HL-60/S4 treated with phorbol 12-myristate 13-acetate at 8.2 ng/mL for 4 days and 3 days (cell line): Measurements from ENCODE around the gene ZBTB20.

ENCODE experiments used
- in situ Hi-C: fragments of 300-500 bp; cut with MboI; formaldehyde crosslinking; loops from 2 replicates; pipeline ENCODE4 v1.15.0; 2022; ENCODE audit warnings: low sequenced_read_pairs

The ZBTB20 gene

DNA sequence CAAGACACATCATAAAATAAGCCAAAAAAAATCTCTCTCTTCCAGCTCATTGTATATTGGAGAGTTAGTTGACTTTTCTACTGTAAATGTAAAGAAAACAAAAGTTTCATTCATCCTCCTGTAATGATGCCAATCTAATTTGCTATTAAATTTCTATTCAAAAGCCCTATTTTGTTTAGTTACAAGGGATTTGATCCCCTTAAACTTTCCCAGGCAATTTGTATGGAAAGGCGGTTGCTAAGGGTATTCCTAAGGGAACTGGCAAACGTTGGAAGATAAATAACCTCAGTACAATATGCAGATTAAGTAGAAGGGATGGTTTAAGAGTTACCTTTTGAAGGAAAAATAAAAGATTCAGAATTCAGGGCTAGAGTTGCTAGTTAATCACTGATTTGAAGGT lies 500.6 kb downstream of the ZBTB20 start:
- in situ Hi-C loops: no loop called here

DNA sequence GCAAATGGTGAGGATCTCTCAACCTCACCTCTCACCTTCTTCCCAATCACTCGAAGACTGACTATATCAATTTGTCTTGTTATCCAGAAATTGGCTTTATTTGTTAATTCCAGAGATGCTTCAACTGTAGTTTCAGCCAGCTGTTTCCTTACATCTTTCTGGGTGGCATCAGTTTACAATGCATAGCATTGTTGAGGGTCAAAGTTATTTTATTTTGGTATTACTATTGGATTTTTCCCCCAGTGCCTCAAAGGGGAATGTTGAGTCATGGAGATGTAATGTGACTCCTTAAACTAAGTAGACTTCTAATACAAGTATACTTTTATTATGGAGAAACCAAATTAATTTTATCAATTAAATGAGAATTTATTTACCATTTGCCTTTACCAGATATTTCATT lies 501.7 kb downstream of the ZBTB20 start:
- in situ Hi-C loops: no loop called here

DNA sequence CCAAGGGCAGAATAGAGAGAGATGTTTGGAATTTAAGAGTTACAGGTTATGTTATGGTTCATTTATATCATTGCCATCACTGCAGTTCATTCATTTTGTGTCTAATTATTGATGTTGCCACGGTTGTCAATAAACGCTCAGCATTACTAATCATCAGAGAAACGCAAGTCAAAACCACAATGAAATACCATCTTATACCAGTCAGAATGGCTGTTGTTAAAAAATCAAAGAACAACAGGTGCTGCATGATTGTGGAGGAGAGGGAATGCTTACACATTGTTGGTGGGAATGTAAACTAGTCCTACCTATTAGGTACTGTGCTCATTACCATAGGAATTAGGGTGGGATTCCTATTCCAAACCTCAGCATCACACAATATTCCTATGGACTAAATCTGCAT lies 502.7 kb downstream of the ZBTB20 start:
- in situ Hi-C loops: no loop called here

DNA sequence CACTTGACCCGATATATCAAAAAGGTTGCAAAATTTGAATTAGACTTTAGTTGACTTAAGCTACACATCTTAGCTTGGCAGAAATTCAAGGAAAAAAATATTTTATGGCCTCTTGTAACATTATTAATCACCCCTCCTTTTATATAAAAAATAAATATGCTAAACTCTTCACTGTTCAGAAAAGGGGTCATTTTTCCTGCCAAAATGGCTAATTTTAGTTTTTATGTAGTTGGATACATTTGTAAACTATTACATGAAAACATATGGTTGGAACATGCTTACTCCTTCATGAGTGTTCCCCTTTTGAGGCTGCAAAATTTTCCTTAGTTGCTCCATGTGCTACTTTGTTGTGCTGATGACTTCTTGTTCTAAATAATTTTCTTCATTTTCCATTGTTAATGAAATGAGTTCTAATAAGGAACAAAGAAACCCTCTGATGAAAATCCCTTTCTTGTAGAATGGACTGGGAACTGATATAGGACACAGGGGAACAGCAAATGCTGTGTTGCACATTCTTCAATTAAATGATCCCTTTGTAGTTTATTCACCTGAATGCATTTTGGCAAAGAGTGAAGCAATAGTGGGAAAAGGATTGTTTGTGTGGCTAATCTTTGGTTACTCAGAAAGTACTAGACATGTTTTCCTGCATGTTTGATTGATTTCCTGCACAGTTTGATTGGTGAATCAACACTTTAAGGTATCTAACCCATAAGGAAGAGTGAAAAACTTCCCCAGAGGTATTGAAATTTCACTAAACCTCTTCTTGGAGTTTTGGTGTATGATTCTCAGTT lies 503.9 kb downstream of the ZBTB20 start:
- in situ Hi-C loops: no loop called here

DNA sequence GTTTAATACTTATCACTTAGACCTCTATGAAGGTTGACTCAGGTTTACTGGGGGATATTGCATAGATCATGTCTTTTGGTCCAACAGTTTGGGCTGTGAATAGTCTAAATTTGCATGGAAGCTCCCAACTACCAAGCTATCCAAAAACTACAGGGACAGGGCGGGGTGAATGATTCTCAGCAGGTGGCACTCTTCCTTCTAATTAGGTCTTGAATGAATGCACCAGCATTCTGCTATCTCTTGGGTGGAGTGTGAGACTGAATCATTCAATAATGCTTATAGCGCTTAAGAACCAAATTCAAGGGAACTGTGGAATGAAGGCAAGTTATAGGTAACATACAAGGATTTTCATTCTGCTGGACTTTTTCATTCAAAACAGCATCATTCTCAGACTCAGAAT lies 507.0 kb downstream of the ZBTB20 start:
- in situ Hi-C loops: no loop called here

DNA sequence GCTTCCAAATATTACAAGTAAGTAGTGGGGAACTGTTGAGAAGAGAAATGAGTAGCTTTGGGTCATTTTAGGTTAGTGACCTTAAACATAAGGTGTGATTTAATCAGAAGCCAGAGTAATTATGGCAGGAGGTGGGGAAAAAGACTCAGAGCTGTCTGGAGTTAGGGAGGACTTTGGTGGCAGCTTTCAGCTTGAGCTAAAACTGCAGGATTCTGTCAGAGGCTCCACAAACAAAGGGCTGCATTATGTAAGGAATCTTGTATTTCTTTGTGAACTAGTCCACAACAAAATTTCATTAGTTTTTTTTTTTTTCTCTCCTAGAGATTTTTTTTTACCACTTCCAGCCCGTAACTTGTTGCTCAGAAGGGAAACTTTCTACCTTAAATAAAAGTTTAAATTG lies 507.9 kb downstream of the ZBTB20 start:
- in situ Hi-C loops: no loop called here

DNA sequence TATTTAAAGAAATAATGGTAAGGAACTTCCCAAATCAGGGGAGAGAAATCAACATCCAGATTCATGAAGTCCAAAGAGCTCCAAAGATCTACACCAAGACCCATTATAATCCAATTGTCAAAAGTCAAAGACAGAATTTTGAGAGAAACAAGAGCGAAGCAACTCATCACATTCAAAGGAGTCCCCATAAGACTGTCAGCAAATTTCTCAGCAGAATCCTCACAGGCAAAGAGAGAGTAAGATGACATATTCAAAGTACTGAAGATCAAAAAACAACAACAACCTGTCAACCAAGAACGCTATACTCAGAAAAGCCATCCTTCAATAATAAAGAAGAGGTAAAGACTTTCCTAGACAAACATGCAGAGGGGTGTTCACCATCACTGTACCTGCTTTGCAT lies 511.2 kb downstream of the ZBTB20 start:
- in situ Hi-C loops: no loop called here

DNA sequence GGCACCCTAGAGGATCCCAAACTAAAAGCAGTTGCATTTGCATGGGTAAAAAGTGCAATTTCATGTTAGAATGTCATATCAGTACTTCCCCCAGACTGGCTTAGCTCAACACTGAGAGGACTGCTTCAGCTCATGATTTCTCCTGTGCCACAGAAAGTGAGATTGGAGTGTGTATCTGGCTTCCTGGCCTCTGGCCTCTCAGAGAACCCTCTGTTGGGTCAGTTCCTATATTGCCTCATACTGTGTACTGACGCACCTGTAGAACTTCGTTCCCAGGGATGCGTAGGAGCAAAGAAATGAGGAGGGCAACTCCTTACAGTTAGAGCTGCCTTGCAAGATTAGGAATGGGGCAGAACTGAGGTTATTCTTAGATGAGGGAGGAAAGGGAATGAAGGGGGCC lies 512.5 kb downstream of the ZBTB20 start:
- in situ Hi-C loops: no loop called here

DNA sequence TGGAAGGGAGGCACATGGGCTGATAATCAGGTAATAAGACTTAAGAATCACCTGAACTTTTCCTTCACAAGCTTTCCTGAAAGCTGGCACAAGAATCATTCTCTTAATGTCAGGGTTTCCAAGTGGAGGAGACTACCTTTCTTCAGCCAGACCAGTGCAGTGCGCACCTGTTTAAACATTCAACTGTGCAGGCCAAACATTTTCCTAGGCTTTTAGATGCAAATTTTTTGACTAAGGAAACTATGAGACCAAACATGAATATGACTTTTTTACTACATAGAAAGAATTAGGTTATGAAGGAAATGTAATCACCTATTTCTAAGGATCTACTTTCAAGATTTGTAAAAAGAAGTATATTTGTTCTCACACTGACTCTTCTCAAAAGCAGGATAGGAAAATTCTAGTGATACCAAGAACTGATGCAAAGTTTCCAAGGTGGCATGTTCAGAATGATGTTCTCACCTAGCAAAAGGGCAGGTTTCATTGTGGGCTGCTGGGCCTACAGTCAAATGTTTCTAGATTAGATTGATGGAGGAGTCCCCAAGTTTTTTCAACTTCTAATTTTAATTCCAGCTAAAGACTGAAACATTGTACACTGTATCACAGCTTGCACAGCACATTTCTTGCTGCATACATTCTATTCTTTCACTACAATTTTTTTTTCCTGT lies 514.2 kb downstream of the ZBTB20 start:
- in situ Hi-C loops: no loop called here

DNA sequence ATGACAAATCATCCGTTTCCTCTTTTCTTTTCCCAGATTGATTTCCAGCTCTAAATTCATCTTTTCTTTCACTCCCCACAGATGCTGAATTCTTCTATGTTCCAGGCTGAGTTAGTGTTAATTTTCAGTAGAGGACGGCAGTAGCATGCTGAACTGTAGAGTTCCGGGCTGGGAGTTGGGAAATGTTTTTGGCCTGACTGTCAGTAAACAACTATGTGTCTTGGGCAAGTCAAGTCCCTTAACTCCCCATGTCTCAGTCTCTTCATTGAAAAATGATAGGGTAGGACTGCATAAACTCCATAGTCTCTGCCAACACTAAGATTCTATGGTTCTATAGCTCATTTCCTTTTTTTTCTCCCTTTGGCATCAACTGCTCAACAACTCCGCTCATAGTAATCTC lies 519.3 kb downstream of the ZBTB20 start:
- in situ Hi-C loops: no loop called here

DNA sequence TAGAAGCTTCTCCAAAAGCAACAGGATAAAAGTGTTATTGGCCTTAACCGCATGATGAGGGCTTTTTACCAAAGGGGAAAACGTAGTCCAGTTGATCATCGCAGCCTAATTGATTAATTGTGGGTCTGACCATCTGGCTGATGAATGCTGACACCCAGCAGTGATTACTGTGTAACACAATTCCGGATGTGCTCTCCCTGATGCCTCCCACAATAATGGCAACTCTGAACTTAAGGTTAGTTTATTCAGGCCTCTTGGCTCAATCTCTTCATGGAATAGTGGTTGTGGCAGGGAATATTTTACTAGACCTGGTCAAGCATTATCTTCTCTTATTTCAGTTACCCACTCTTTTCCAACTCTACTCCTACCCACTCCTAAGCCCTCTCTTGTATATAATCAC lies 520.3 kb downstream of the ZBTB20 start:
- in situ Hi-C loops: no loop called here

DNA sequence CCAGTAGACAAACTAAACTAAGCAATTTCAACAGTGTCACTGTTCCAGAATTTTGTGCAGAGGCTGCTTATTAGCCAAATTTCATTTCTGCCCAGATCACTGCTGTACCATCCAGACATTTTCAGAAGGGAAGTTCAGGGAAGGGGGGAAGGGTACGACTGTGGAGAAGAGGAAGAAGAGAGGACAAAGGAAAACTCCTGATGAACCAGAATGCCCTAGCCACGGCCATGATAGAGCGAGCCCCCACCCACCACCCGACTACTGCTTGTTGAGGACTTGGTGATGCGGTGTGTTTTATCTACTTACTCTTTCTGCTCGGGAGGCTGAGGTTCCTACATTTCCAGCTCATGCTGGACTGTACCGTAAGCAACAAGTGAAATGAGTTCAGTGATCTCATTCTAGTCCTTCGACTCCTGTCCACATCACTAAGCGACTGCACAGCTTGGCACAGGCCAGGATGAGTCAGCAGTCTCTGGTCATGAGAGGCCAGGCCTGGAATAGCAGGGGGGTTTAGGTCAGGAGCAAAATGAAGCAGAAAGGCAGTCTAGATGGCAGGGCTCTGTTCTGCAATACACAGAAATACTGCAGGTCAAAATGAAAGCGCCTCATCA lies 522.4 kb downstream of the ZBTB20 start:
- in situ Hi-C loops: no loop called here

DNA sequence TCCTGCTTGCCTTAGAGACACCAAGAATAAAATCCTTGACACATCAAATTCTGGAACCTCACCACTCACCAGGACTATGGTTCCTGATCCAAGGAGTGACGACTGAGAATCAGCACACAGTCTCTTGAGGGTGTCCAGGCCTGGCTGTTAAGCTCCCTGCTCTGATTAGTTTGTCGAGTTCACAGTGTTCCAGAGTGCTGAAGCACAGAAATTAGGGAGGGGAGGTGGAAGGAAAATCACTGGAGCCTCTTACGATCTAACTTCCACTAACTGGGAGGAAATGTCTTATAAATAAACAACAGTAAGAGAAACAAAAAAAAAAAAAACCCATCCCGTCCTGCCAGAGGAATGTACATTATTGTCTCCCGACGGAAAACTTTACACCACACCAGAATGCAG lies 523.0 kb downstream of the ZBTB20 start:
- in situ Hi-C loops: no loop called here

DNA sequence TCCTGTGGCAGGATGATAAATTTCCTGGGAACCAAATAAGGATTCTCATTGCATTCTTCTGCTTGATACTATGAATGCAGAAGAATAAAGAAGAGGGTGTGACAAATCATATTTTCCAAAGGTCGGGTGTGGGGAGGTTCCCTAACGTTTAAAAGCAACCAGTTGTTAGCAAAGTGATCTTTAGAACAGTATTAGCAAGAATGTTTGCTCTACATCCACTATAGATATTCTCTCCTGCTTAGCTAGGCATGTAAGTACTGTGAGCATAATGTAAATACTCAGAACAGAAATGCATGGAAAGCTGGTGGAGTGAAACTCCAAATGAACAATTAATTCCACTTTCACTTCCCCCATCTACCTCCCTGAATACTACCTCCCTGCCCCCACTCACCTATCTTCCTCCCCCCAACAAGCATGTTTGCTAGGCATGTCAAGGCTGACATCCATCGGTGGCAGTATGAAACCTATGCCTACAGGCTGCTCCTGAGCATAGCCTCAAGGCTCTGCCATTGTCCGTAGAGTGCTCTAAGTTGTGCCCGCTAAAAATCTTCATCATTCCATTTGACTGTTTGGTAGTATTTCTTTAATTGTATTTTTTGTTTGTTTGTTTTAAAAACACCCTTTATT lies 523.6 kb downstream of the ZBTB20 start:
- in situ Hi-C loops: no loop called here

DNA sequence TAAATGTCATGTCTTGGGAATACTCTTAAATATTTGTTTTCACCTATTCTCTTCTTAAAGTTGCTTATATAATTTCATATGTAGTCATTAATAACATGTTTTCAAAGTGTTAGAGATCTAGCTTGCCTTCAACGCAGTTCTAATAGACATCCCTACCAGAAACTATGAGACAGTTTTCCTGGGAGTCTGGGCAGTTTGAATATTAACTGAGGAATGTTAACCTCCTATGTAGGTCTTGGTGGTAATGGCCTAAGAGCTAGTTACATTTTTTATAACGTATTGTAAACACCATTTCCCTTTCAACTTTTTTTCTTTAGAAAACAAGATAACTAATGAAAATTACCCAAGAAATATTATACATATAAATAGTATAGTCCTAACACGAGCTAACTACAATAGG lies 525.1 kb downstream of the ZBTB20 start:
- in situ Hi-C loops: no loop called here

DNA sequence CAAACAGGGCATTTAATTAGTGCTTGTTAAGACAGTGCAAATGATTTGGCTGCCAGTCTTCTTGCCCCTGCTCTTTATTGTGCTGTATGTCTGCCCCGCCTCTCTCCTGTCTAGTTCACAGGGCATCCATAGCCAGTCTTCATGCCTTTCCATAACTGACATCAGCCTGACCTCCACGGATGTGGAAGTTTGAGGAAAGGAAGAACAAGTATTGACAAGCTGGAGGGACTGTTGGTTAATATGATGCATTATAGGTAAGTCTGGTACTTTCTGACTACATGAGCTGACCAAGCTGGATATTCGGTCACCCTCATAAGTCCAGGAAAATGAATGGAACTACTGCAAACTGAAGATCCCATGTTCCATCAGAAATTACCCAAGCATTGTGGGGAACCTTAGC lies 527.3 kb downstream of the ZBTB20 start:
- in situ Hi-C loops: no loop called here

DNA sequence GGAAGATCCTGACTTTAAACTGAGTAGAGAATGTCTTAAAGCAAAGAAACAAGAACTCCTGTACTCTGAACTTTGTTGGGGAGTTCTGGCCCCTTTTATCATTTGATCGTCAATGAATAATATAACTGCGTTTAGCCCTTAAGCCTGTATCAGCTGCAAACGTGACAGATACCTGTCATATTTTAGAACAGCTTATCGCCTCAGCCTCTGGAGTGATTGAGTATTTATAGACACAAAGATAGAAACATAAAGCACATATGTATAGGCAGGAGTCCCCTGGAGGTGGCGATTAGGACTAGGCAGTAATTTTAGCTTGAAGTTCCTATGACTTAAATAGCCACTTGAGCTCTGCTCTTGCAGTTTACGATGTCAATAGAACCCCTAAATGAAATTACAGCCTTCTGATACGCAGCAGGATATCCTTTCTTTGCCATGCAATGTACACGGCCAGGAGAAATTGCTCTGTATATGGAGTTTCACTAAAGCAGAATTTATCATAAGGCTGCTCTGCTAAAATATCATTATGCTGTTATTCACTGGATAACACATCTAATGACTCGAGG lies 531.5 kb downstream of the ZBTB20 start:
- in situ Hi-C loops: no loop called here

DNA sequence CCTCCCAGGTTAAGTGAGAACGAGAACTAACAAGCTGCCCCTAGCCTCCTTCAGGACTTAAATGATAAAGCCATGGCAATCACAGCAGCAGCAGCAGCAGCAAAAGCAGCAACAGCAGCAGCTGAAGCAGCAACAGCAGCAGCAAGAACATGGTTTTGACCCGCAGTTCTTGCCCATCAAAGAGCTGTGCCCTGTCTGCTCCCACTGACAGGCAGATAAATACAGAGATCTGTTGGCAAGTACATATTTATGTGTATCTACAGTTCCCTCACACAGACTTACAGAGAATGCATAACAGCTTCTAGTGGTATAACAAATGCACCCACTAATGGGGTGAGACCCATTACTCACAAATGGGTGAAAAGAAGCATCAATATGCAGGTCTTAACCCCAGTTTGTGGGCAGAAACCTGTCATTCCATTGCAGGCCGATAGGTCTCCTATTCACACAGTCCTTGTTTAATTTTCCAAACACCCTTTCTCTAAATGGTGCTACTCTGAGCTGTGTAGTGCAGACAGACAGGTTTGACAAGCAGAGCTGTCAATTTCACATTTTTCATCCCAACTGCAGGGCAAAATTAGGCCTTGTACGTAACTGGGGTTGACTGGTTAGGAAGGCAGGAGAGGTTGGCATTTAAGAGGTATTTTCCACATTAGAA lies 537.0 kb downstream of the ZBTB20 start:
- in situ Hi-C loops: no loop called here

DNA sequence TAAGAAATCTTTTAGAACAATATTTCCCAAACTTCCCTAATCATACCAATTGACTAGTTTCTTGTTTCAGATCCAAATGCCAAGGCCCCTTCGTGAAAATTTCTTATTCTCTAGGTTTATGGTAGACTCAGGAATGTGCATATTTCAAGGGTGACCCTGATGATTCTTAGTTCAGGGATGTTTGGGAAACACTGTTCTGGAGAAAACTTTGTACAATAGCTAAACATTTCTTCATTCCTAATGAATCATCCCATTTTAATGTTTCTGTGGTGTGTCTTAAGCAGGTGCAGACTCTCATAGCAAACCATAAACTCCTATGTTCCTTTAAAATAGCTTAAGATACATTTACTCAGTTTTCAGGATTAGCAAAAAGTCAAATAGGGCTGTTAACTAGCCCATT lies 538.8 kb downstream of the ZBTB20 start:
- in situ Hi-C loops: no loop called here

DNA sequence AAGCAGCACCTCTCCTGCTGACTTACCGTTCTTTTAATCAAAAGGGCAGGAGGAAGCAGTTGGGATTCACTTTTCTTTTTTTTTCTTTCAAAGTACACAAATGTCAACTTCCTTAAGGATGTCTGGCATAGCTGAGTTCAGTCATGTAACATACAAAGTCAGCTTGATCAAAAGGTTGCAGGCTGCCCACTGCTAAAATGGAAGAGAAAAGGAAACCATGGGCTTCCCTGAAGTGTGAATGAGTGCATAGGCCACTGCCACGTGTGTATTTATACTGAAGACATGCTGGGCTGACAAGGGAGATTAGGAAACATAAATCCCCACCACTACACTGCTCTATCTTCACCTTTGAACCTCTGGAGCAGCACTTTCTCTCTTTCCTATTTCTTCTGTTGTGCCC lies 540.8 kb downstream of the ZBTB20 start:
- in situ Hi-C loops: no loop called here

DNA sequence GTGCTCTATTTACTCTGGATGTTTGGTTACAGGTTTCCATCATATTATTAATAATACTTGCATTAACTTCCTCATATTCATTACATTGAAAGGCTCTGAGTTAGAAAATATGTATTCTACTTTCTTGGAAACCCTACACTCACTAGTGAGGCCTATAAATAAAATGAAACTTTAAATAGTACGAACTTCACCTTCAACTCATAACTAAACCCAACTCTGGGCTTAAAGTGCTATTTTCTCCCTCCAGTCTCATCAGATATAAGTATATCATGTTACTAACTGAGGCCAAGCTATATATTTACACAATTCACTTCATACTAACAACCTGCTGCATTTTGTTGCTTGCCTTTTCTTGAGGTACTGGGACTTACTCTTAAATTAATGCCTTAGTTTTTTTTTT lies 546.5 kb downstream of the ZBTB20 start:
- in situ Hi-C loops: no loop called here
